Measurements from ENCODE around the gene SLC22A3.
A peak's percentile ranks its signal among the peaks of the same experiment; 100 is the strongest.

SLC22A3 gene

DNA sequence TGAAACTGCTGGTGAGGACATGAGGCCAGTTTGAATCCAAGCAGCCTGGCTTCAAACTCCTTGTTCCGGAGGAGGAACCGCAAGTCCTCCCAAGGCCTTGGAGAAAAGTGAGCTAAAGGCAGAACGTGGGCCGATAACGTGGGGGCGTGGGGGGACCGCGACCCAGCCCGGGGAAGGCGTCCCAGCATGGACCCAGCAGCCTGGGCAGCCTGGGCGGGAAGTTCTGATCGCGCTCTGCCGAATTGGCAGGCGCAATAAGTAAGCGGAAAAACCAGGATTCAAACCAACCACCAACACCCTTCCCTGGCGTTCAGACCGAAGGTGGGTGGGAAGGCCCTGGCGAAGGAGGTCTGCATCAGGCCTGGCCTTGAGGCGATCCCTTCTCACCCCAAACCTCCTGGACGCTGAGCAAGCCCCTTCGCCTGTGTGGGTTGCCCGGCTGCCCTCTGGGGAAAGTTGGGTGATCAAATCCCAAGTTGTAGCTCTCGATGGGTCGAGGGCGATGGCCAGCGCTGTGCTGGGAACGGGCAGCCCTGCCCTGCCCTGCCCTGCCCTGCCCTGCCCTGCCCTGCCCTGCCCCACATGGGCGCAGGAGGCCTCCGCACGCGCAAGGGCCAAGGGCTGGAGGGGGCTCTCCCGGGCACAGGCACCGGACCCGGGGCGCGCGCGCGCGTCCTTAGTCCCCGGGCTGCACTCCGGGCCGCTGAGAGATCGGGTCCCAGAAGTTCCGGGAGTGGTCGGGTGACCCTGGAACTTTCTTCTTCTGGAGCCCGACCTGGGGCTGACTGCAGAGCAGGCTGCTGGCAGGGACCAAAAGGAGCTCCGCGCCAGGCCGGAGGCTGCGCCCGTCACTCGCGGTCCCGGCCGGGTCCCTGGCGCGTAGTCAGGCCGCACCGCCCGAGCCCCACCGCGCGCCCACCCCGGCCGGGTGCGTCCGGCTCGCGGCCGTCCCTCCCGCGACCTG is 637 bp upstream of the SLC22A3 start:
- no peak overlapping the region for H3K4me3 ChIP-seq (ENCODE audit: low read length)
- H3K4me1 ChIP-seq (ENCODE audit: insufficient read depth, low read length), result peaks cover 6% of the 10 kb centered on the region
- H2AFZ ChIP-seq (ENCODE audit: low read depth, low read length), result peak overlapping the region; percentile 85
- no peaks in the 10 kb centered on the region for H3K36me3 ChIP-seq (ENCODE audit: insufficient read depth, low read length)
- H3K27me3 ChIP-seq (ENCODE audit: insufficient read depth, low read length), result peaks cover 72% of the 10 kb centered on the region
- H3K9me3 ChIP-seq (ENCODE audit: low read length), result peaks cover 2% of the 10 kb centered on the region

GRCh38 chr6:160349020-160349441 is 853 bp downstream of the SLC22A3 start:
- H3K4me3 ChIP-seq (ENCODE audit: low read length), result peak overlapping the region; percentile 6
- peaks cover 6% of the 10 kb centered on the region for H3K4me1 ChIP-seq (ENCODE audit: insufficient read depth, low read length)
- peaks cover 67% of the 10 kb centered on the region for H3K27me3 ChIP-seq (ENCODE audit: insufficient read depth, low read length)
- no peaks in the 10 kb centered on the region for H3K36me3 ChIP-seq (ENCODE audit: insufficient read depth, low read length)
- H3K9me3 ChIP-seq (ENCODE audit: low read length), result peaks cover 2% of the 10 kb centered on the region
- peak overlapping the region; percentile 85 for H2AFZ ChIP-seq (ENCODE audit: low read depth, low read length)

DNA sequence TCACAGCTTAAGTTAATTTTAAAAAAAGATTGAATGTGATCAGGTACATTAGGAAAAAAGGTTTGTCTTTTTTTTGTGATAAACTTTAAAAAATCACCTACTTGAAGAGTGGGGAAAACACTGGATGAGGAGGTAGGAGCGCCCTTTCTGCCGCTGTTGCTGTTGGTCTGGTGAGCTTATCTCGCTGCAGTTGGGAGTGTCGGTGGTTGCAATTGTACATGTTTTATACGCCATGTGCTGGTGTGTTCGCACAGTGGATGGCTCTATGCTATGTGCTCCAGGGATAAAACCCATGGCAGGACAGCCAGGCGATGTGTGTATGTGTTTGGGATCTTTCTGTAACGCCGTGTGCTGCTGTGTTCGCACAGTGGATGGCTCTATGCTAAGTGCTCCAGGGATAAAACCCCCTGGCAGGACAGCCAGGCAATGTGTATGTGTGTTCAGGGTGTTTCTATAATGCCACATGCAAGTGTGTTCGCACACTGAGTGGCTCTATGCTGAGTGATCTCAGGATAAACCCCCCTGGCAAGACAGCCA is 1.7 kb downstream of the SLC22A3 start:
- no peaks in the 10 kb centered on the region for H3K36me3 ChIP-seq (ENCODE audit: insufficient read depth, low read length)
- H3K4me1 ChIP-seq (ENCODE audit: insufficient read depth, low read length), result peaks cover 6% of the 10 kb centered on the region
- H2AFZ ChIP-seq (ENCODE audit: low read depth, low read length), result no peak overlapping the region
- H3K27me3 ChIP-seq (ENCODE audit: insufficient read depth, low read length), result peaks cover 61% of the 10 kb centered on the region
- H3K4me3 ChIP-seq (ENCODE audit: low read length), result no peak overlapping the region
- peaks cover 2% of the 10 kb centered on the region for H3K9me3 ChIP-seq (ENCODE audit: low read length)

DNA sequence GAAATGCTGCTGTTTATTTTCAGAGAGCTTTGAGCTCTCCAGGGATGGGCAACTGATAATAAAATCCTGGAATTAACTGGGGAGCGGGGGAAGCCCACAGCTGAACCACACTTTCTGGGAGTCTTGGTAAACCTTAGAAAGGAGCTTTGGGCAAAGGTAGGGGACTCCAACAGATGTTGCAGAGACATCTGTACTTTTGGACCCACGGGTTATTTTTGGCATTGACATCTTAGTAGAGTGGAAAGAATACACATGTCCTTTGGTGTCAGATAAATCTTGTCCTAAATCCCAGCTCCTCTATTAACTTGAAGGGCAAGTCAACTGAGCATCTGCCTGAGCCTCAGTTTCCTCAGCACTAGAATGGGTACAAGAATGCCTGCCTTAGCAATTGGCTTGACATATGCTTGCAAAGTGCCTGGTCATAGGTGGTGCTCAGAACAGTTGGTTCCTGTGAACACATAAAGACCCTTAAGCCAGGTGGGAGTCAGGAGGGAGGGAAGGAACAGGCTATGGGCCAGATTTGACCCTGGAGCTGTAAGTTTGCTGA is 5.8 kb downstream of the SLC22A3 start:
- peaks cover 37% of the 10 kb centered on the region for H3K27me3 ChIP-seq (ENCODE audit: insufficient read depth, low read length)
- H3K4me3 ChIP-seq (ENCODE audit: low read length), result no peak overlapping the region
- no peaks in the 10 kb centered on the region for H3K36me3 ChIP-seq (ENCODE audit: insufficient read depth, low read length)
- no peaks in the 10 kb centered on the region for H3K9me3 ChIP-seq (ENCODE audit: low read length)
- no peaks in the 10 kb centered on the region for H3K4me1 ChIP-seq (ENCODE audit: insufficient read depth, low read length)
- no peak overlapping the region for H2AFZ ChIP-seq (ENCODE audit: low read depth, low read length)

GRCh38 chr6:160355001-160355400 is 6.8 kb downstream of the SLC22A3 start:
- H3K27me3 ChIP-seq (ENCODE audit: insufficient read depth, low read length), result peaks cover 30% of the 10 kb centered on the region
- H3K4me3 ChIP-seq (ENCODE audit: low read length), result no peak overlapping the region

GRCh38 chr6:160356074-160356744 is 8.0 kb downstream of the SLC22A3 start:
- Histone ChIP-seq H3K36me3 (ENCODE audit: insufficient read depth, low read length) (no peaks in the 10 kb centered on the region), H3K4me1 (ENCODE audit: insufficient read depth, low read length) (no peaks in the 10 kb centered on the region), H3K4me3 (ENCODE audit: low read length) (no peak overlapping the region), H3K9me3 (ENCODE audit: low read length) (no peaks in the 10 kb centered on the region), H3K27me3 (ENCODE audit: insufficient read depth, low read length) (peaks cover 24% of the 10 kb centered on the region), H2AFZ (ENCODE audit: low read depth, low read length) (no peak overlapping the region)

More at GRCh38 chr6:160355001-160355400, 6.8 kb downstream of the SLC22A3 start:
- H3K36me3 ChIP-seq (ENCODE audit: insufficient read depth, low read length), result no peaks in the 10 kb centered on the region
- H3K4me1 ChIP-seq (ENCODE audit: insufficient read depth, low read length), result no peaks in the 10 kb centered on the region
- H2AFZ ChIP-seq (ENCODE audit: low read depth, low read length), result no peak overlapping the region
- H3K9me3 ChIP-seq (ENCODE audit: low read length), result no peaks in the 10 kb centered on the region

DNA sequence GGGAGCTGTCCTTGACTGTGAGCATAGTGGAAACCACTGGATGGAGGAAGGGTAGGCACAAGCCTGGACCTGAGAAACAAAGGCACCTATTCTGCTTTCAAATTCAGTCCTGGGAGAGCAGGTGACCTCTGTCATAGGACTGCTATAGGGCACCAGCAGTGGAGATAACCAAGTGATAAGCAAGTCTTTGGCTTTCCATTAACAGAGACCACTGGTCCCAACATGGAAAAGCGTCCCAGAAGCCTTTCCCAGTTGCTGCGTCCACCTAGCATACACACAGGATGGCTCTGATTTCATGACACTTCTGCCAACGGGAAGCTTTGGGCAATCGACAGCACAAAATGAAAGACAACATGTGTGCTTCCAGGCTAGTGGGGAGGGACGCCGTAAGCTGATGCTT is 8.9 kb downstream of the SLC22A3 start:
- Histone ChIP-seq H3K36me3 (ENCODE audit: insufficient read depth, low read length) (no peaks in the 10 kb centered on the region), H3K9me3 (ENCODE audit: low read length) (no peaks in the 10 kb centered on the region), H3K27me3 (ENCODE audit: insufficient read depth, low read length) (peaks cover 20% of the 10 kb centered on the region), H2AFZ (ENCODE audit: low read depth, low read length) (no peak overlapping the region), H3K4me1 (ENCODE audit: insufficient read depth, low read length) (no peaks in the 10 kb centered on the region), H3K4me3 (ENCODE audit: low read length) (no peak overlapping the region)

- H3K4me1 ChIP-seq (ENCODE audit: insufficient read depth, low read length), result no peaks in the 10 kb centered on the region
- peaks cover 20% of the 10 kb centered on the region for H3K27me3 ChIP-seq (ENCODE audit: insufficient read depth, low read length)
- no peak overlapping the region for H3K4me3 ChIP-seq (ENCODE audit: low read length)
- no peak overlapping the region for H2AFZ ChIP-seq (ENCODE audit: low read depth, low read length)
- H3K36me3 ChIP-seq (ENCODE audit: insufficient read depth, low read length), result no peaks in the 10 kb centered on the region
- no peaks in the 10 kb centered on the region for H3K9me3 ChIP-seq (ENCODE audit: low read length)
These were observed 10.3 kb downstream of the SLC22A3 start for GRCh38 chr6:160358225-160359119.

- no peaks in the 10 kb centered on the region for H3K4me1 ChIP-seq (ENCODE audit: insufficient read depth, low read length)
- peaks cover 24% of the 10 kb centered on the region for H3K27me3 ChIP-seq (ENCODE audit: insufficient read depth, low read length)
- no peaks in the 10 kb centered on the region for H3K9me3 ChIP-seq (ENCODE audit: low read length)
- no peaks in the 10 kb centered on the region for H3K36me3 ChIP-seq (ENCODE audit: insufficient read depth, low read length)
- no peak overlapping the region for H3K4me3 ChIP-seq (ENCODE audit: low read length)
- no peak overlapping the region for H2AFZ ChIP-seq (ENCODE audit: low read depth, low read length)
These were observed 12.8 kb downstream of the SLC22A3 start for GRCh38 chr6:160360955-160361354.

DNA sequence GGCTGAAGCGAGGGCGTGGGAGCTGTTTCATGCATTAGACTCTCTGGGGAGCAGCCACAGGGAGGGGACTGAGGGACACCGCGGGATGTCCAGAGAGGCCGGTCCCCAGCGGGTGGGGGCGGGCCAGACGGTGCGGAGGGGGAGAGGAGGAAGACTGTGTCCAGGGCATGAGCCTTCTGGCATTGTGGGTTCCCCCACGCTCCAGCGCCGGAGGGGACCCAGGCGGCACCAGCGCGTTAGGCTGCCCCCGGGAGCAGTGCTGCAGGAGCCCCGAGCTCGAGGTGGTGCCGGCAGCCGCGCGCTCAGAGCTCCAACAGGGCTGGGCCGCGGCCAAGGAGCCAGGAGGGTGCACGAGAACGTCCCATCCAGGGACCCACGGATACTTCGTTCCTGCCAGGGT is 14.4 kb downstream of the SLC22A3 start:
- Histone ChIP-seq H3K36me3 (ENCODE audit: insufficient read depth, low read length) (no peaks in the 10 kb centered on the region), H3K27me3 (ENCODE audit: insufficient read depth, low read length) (peaks cover 22% of the 10 kb centered on the region), H3K9me3 (ENCODE audit: low read length) (no peaks in the 10 kb centered on the region), H3K4me1 (ENCODE audit: insufficient read depth, low read length) (no peaks in the 10 kb centered on the region), H2AFZ (ENCODE audit: low read depth, low read length) (no peak overlapping the region), H3K4me3 (ENCODE audit: low read length) (no peak overlapping the region)

- Histone ChIP-seq H3K4me1 (ENCODE audit: insufficient read depth, low read length) (no peaks in the 10 kb centered on the region), H3K27me3 (ENCODE audit: insufficient read depth, low read length) (peaks cover 19% of the 10 kb centered on the region), H3K4me3 (ENCODE audit: low read length) (no peak overlapping the region), H3K36me3 (ENCODE audit: insufficient read depth, low read length) (no peaks in the 10 kb centered on the region), H2AFZ (ENCODE audit: low read depth, low read length) (no peak overlapping the region), H3K9me3 (ENCODE audit: low read length) (no peaks in the 10 kb centered on the region)
These were observed 15.1 kb downstream of the SLC22A3 start for GRCh38 chr6:160363016-160363996.

Measured in neuron (in vitro differentiated cells).